ENCODE data around the gene HYAL3.
"Not testable (repeated sequence)": the region's sequence is repeated elsewhere in the genome, so short reads cannot be mapped to it uniquely, and the experiment has no call there.

HYAL3 gene

DNA sequence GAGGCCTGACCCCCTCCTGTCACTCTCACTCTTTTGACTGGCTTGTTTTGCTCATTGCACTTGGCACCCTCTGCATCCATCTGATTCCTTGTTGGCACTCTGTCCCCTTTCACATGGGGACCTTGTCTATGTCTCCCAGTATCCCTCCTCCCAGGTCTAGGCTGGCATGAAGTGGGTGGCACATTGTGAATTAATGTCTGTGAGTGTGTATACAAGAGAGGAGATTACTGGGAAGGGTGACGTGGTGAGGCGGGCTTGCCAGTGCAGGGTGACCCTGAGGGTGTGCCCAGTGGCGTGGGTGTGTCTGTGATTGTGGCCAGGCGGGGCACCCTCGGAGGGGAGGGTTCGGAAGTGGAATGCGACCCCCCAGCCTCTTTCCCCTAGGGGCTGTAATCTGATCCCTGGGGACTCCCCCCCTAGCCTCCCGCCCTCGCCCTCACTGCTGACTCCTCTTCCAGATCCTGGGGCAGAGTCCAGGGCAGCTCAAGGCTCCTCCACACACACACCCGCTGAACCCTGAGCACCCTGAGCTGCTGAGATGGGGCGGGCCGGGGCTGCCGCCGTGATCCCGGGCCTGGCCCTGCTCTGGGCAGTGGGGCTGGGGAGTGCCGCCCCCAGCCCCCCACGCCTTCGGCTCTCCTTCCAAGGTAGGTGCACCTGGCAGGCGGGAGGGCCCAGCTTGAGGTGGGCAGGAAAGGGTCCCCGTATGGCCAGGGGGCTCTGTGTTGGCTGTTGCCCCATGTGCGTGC, 30.3 kb downstream of the HYAL3 start, which contains the start of gene SEMA3B:
Gene SEMA3B, plus strand, starts transcription at position 445 of the 749 bp plus-strand sequence. Its CDS starts 94 bp downstream, at position 539.
- DNase-seq, result no peak

GRCh38 chr3:50268276-50268675, 30.9 kb downstream of the HYAL3 start:
- DNase-seq, result no peak

DNA sequence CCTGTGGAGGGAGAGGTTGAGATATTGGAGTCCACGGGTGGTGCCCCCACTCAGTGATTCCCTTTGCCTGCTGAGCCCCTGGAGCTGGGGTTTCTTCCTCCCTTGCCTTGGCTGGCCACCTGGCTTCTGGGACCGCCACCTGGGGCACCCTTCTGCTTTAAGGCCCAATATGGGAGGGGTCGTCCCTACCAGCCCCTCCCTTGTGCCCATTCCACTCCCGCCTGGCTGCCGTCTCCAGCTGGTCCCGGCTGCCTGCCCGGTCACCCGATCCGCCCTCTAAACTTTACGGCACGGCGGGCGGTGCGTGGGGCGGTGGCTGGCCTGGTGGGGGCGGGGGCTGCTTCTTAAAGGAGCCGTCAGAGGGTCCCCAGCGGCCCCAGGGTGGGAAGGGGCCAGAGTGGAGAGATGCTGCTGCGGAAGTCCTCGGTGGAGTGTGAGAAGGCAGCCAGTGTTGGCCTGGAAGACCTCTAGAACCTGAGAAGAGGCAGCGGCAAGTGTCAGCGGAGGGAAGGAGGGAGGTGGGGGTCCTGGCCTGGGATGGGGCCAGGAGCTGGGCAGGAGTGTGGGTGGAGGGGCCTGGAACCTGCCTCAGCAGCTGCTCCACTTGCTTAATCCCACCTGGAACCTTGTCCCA, 31.8 kb downstream of the HYAL3 start:
- no peak for DNase-seq

DNA sequence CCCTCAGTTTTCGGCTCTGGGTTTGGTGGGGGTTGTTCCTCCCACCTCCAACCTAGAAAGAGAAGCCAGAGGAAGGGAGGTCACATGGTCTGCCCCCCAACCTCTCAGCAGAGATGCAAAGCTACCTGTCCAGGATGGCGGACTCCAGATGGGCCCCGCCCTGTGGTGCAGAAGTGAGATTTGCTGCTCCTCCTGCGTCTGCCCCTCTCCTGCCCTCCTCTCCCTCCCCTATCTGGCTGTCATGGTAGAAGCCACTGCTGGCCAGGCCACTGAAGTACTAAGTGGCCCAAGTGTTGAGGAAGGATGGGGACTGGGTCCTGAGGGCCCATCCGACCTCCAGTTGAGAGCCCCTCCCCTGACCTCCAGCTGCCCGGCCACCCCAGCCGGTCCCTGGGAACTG, 32.4 kb downstream of the HYAL3 start:
- DNase-seq, result no peak

GRCh38 chr3:50266017-50266416, 33.2 kb downstream of the HYAL3 start:
- DNase-seq, result no peak

DNA sequence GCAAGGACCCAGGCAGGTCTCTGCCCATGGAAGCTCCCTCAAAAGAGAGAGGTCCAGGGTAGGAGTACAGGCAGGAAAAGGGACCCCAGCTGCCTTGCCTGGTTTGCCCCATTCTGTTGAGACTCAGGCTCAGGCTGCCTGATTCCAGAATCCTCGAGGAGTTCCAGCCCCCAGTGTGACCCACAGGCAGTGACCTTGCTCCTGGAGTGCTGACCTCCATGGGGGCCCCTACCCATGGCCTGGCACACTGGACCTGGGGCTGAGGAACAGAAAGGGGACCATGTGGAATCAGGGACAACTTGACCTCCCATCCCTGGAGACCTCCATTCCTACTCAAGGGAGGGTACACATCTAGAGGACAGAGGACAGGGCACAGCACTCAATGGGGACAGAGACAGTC, 33.6 kb downstream of the HYAL3 start:
- DNase-seq, result no peak

GRCh38 chr3:50264964-50265485, 34.2 kb downstream of the HYAL3 start:
- no peak for DNase-seq

GRCh38 chr3:50264383-50264963, 34.7 kb downstream of the HYAL3 start:
- no peak for DNase-seq

DNA sequence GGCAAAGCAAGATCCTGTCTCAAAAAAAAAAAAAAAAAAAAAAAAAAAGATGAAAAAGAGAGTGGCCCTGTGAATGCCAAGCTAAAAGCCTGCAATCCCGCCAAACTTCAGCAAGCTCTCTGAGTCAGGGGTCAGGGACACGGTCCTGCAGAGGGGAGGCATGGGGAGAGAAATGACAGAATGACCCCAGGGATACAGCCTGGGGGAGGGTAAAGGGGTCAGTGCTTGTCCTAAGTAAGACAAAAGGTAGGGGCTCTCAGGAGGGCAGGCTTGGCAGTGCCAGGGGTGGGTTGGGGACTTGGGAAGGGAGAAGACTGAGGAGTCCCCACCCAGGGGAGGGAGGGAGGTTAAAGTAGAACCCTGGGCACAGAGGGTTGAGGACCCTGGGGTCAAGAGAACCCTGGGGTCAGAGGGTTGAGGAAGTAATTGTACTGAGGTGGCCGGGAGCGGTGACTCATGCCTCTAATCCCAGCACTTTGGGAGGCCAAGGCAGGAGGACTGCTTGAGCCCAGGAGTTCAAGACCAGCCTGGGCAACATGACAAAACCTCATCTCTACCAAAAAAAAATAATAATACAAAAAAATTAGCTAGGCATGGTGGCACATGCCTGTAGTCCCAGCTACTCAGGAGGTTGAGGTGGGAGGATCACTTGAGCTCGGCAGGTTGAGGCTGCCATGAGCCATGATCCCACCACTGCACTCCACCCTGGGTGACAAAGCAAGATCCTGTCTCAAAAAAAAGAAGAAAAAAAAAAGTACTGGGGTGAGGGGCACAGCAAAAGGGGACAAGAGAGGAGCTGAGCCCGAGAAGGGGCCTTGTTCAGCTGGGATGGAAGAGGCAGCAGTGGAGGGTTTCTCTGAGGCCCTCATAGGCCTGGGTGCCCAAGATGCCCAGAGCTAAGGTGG, 35.5 kb downstream of the HYAL3 start:
- DNase-seq, result no peak

GRCh38 chr3:50262778-50263177, 36.4 kb downstream of the HYAL3 start:
- no peak for DNase-seq

- DNase-seq, result not testable (repeated sequence)
Observed at GRCh38 chr3:50262200-50262599, 37.0 kb downstream of the HYAL3 start.

- DNase-seq, result no peak
Observed at GRCh38 chr3:50261505-50261904, 37.7 kb downstream of the HYAL3 start.

DNA sequence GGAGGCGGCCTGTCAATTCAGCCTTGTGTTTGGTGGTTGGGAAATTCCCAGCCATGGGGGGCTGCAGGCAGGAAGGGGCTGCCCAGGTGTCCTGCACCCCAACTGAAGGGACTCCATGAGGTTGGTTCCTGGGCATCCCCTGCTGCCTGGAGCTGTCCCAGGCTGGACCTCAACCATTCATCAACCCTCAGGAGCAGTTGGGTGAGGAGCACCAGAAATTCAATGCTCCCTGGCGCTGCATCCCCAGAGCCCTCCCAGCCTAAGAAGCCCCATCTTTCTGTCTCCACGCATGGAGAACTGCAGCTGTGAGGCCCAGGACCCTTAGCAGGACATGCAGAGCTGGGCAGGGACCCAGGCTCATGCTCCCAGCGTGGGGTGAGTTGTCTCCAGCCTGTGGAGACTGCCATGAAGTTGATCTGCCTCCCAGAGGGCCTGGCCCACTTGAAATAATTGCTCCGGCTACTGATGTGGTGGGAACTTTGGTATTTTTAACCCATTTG, 38.2 kb downstream of the HYAL3 start:
- DNase-seq, result no peak

- DNase-seq, result peak; percentile 82
Observed at GRCh38 chr3:50260027-50260941, 38.9 kb downstream of the HYAL3 start.

DNA sequence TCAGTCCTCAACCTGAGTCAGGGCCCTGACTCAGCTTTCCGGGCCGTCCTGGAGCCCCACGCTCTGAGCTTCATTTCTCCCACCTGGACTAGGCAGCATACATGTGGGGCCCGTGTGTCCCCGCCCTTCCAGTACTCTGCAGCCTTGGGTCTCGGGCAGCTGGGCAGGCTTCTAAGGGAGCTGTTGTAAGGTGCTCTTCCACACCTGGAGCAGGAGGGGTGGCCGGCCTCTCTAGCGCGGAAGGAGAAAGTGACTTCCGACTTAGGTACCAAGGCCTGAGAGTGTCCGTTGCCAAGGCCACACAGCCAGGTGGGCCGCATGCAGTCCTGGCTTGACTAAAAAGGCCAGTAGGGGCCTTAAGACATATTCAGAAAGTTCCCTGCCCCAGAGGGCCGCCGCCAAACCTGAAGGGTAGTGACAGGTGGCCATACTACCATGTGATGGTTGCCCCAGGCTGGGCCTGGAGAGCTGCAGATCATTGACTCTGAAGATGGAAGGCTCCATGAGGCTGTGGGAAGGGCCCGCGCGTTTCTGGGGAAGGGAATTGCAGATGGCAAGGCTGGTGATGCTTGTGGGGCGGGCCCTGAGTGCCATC, 39.7 kb downstream of the HYAL3 start:
- DNase-seq, result no peak

DNA sequence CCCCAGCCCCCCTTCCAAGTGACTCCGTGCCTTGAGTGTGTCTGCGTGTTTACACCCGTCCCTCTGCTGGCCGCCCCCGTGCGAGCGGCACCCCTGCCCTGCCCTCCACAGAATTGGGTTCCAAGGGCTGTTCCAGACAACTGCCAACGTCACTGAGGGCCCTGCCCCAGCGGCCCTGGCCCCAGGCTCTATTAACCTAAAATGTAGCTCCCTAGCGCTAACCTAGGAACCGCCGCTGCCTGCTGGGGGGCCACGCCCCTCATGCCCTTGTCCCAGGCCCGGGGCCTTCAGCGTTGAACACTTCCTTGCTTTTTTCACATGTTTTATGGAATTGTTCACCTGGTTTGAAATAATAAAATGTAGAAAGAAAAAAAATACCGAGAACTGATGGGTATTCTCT, 40.2 kb downstream of the HYAL3 start:
- DNase-seq, result no peak

DNA sequence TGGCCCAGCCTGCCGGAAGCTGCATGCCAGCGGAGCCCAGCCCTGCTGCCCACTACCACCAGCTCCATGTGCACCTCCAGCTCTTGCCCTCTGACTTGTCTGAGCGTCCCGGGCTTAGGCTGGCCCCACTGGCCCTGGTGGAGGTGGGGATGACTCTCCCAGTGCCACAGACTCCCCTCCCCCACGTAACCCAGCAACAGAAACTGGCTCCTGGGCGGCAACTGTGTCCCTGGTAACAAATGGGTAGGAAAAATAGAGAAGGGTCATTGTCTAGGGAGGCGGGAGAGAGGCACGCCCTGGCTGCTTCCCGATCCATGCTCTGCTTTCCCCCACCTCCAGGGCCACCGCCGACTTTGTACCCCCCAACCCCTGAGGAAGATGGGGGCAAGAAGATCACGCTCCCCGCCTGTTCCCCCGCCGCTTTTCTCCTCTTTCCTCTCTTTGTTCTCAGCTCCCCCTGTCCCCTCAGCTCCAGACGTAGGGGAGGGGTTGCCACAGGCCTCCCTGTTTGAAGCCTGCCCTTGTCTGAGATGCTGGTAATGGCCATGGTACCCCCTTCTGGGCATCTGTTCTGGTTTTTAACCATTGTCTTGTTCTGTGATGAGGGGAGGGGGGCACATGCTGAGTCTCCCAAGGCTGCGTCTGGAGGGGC, 41.0 kb downstream of the HYAL3 start:
- DNase-seq, result no peak

DNA sequence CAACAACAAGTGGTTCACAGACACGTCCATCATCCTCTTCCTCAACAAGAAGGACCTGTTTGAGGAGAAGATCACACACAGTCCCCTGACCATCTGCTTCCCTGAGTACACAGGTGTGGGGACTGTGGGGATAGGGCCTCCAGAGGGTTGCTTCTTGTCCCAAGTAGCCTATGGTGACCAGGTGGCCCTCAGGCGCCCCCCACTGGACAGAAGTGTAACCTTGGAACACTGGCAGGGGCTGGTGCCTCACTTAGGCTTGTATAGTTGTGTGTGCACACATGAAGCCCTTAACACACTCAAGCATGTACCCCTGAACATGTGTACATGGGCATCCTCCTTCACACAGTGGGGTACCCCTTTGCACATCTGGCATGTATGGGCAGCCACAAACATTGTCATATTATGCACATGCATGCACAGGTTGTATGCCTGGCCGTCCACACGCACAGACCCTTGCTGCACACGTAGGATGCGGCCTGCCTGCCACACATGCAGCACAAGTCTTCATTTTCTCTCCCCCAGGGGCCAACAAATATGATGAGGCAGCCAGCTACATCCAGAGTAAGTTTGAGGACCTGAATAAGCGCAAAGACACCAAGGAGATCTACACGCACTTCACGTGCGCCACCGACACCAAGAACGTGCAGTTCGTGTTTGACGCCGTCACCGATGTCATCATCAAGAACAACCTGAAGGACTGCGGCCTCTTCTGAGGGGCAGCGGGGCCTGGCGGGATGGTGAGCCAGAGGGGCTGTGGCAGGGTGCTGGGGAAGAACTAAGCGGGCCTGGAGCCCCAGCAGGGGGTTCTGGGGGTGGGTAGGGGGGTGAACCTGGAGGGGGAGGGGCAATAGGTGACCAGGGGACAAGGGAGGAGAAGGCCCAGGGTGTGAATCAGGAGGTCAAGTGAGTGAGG, 42.0 kb downstream of the HYAL3 start:
- peak; percentile 47 for DNase-seq

GRCh38 chr3:50255251-50255615, 44.0 kb downstream of the HYAL3 start:
- no peak for DNase-seq

Data from activated naive CD4-positive, alpha-beta T cell treated with Interleukin-2 at 50 U/mL for 16 hours (primary cell).